HFFc6 (cell line): ENCODE measurements around the gene PACC1. TPM values are rescaled to one million over a fixed set of nuclear protein-coding genes. Genes with fewer than 3 reads are reported as not detected.

Experiments
- DNase-seq: peaks from one replicate; pipeline ENCODE4 v3.0.0-alpha.2; 2018
- H3K27ac Mint-ChIP-seq: 2 replicates; pipeline ENCODE4 v1.8.0; 2020; ENCODE audit warnings: mild to moderate bottlenecking, mixed read lengths
- H3K27me3 Mint-ChIP-seq: 2 replicates; pipeline ENCODE4 v1.8.0; 2021; ENCODE audit warnings: mild to moderate bottlenecking, moderate library complexity, mixed read lengths; ENCODE audit not compliant: insufficient read depth
- H3K36me3 Mint-ChIP-seq: 2 replicates; pipeline ENCODE4 v1.8.0; 2021; ENCODE audit warnings: low read depth, mixed read lengths
- H3K4me1 Mint-ChIP-seq: 2 replicates; pipeline ENCODE4 v1.8.0; 2020; ENCODE audit warnings: low read depth, mixed read lengths
- H3K4me3 Mint-ChIP-seq: 2 replicates; pipeline ENCODE4 v1.8.0; 2020; ENCODE audit warnings: mild to moderate bottlenecking, moderate library complexity, mixed read lengths
- H3K9me3 Mint-ChIP-seq: 2 replicates; pipeline ENCODE4 v1.8.0; 2020; ENCODE audit warnings: mild to moderate bottlenecking, mixed read lengths
- CTCF ChIP-seq: fragments of 200-600 bp; sonication (generic); IDR thresholded peaks from 2 replicates; pipeline ENCODE4 v1.5.0; 2021; ENCODE audit warnings: antibody characterized with exemption, mild to moderate bottlenecking
- total RNA-seq, 6 experiments: library from RNA; stranded (reverse); fragmentation: NEBNext Ultra II Directional; extraction: Animal tissue kit (Norgen Biotek cat#: 25700); gene quantifications; 2 replicates in 1 of 6; 3 replicates in 5 of 6; pipeline ENCODE4 v1.2.3, GENCODE V29; 2021

The PACC1 gene
- total RNA-seq, 6 experiments from 2014 or later = 6.9 to 7.6 (median 7.4) TPM

GRCh38 chr1:212415107-212415841, 588 bp upstream of the PACC1 start:
- no peak for TF ChIP-seq CTCF
- Mint-ChIP-seq H3K36me3 (peaks cover 6% of the 10 kb centered on the region; the same call in 1 of the 2 replicates), H3K9me3 (no peaks in the 10 kb centered on the region), H3K27ac (peak overlapping the region; percentile 38; the same call in 1 of the 2 replicates), H3K27me3 (peaks cover 7% of the 10 kb centered on the region), H3K4me3 (peak overlapping the region; percentile 88), H3K4me1 (peaks cover 19% of the 10 kb centered on the region)
- no peak for DNase-seq

- no peak for DNase-seq
- Mint-ChIP-seq H3K27ac (no peak overlapping the region), H3K36me3 (peaks cover 18% of the 10 kb centered on the region), H3K4me3 (peak overlapping the region; percentile 88), H3K4me1 (peaks cover 19% of the 10 kb centered on the region), H3K27me3 (peaks cover 7% of the 10 kb centered on the region), H3K9me3 (no peaks in the 10 kb centered on the region)
- no peak for TF ChIP-seq CTCF
These were observed 771 bp downstream of the PACC1 start for GRCh38 chr1:212413902-212414327.

GRCh38 chr1:212412374-212412773, 2.3 kb downstream of the PACC1 start:
- Mint-ChIP-seq H3K4me1 (peaks cover 19% of the 10 kb centered on the region), H3K9me3 (no peaks in the 10 kb centered on the region), H3K27me3 (peaks cover 7% of the 10 kb centered on the region), H3K36me3 (peaks cover 30% of the 10 kb centered on the region), H3K27ac (no peak overlapping the region), H3K4me3 (no peak overlapping the region)
- TF ChIP-seq CTCF = no peak
- DNase-seq = no peak

- no peak for DNase-seq
- no peak overlapping the region for H3K4me3 Mint-ChIP-seq
- peaks cover 19% of the 10 kb centered on the region for H3K4me1 Mint-ChIP-seq
- no peak for TF ChIP-seq CTCF
- H3K36me3 Mint-ChIP-seq = peaks cover 37% of the 10 kb centered on the region
- peaks cover 5% of the 10 kb centered on the region for H3K27me3 Mint-ChIP-seq
- H3K27ac Mint-ChIP-seq = no peak overlapping the region
- H3K9me3 Mint-ChIP-seq = no peaks in the 10 kb centered on the region
These were observed 4.4 kb downstream of the PACC1 start for GRCh38 chr1:212410231-212410820.

- peak overlapping the region; percentile 59 for H3K27ac Mint-ChIP-seq
- TF ChIP-seq CTCF = no peak
- peaks cover 54% of the 10 kb centered on the region for H3K36me3 Mint-ChIP-seq
- H3K4me1 Mint-ChIP-seq = peaks cover 21% of the 10 kb centered on the region
- peaks cover 16% of the 10 kb centered on the region for H3K9me3 Mint-ChIP-seq
- DNase-seq = no peak
- H3K4me3 Mint-ChIP-seq = no peak overlapping the region
- no peaks in the 10 kb centered on the region; the same call in 1 of the 2 replicates for H3K27me3 Mint-ChIP-seq
These were observed 11.9 kb downstream of the PACC1 start for GRCh38 chr1:212402666-212403321.
